CD4-positive, CD25-positive, alpha-beta regulatory T cell (primary cell): ENCODE measurements around the gene GLDN. TPM values are rescaled to one million over a fixed set of nuclear protein-coding genes. Genes with fewer than 3 reads are reported as not detected.

Source experiments
- ATAC-seq, 2 donors: fragments of 150-1000 bp; cut with Tn5 transposase; one replicate each; pipeline ENCODE4 v1.10.0; 2021; ENCODE audit warnings: low read depth in 2 of 2, moderate number of reproducible peaks in 2 of 2, moderate library complexity in 1 of 2
- DNase-seq, 3 donors: peaks; one replicate each; pipeline versions ENCODE4 v3.0.0 to v3.0.0-alpha.2; 2012 to 2022; ENCODE audit warnings: mixed read lengths in 1 of 3
- H3K27ac ChIP-seq: one replicate; pipeline ENCODE4 v1.7.0; 2013; ENCODE audit warnings: mild to moderate bottlenecking, low read length; ENCODE audit not compliant: insufficient read depth, poor library complexity, severe bottlenecking
- H3K27me3 ChIP-seq: one replicate; pipeline ENCODE4 v1.7.0; 2013; ENCODE audit warnings: low read length; ENCODE audit not compliant: control insufficient read depth, insufficient read depth
- H3K36me3 ChIP-seq: one replicate; pipeline ENCODE4 v1.7.0; 2013; ENCODE audit warnings: mild to moderate bottlenecking, low read length, moderate library complexity; ENCODE audit not compliant: control insufficient read depth, insufficient read depth
- H3K4me1 ChIP-seq: 2 replicates; pipeline ENCODE4 v1.7.0; 2013; ENCODE audit warnings: mild to moderate bottlenecking, low read length; ENCODE audit not compliant: insufficient read depth, control insufficient read depth, poor library complexity, severe bottlenecking
- H3K4me3 ChIP-seq: one replicate; pipeline ENCODE4 v1.7.0; 2013; ENCODE audit warnings: low read depth, mild to moderate bottlenecking, low read length, moderate library complexity
- H3K9me3 ChIP-seq, 2 experiments: 1 replicate in 1 of 2; 2 replicates in 1 of 2; pipeline ENCODE4 v1.7.0; 2013; ENCODE audit warnings: low read length in 2 of 2, mild to moderate bottlenecking in 1 of 2, moderate library complexity in 1 of 2; ENCODE audit not compliant: control insufficient read depth in 2 of 2
- H3K27ac Mint-ChIP-seq, 3 donors: one replicate each; pipeline ENCODE4 v1.8.0; 2020 to 2022; ENCODE audit warnings: mild to moderate bottlenecking in 3 of 3, mixed read lengths in 3 of 3, moderate library complexity in 2 of 3
- H3K27me3 Mint-ChIP-seq: one replicate; pipeline ENCODE4 v1.8.0; 2022; ENCODE audit warnings: mild to moderate bottlenecking, mixed read lengths
- H3K36me3 Mint-ChIP-seq: one replicate; pipeline ENCODE4 v1.8.0; 2020; ENCODE audit warnings: mixed read lengths
- H3K4me1 Mint-ChIP-seq, 4 donors: one replicate each; pipeline ENCODE4 v1.8.0; 2020 to 2022; ENCODE audit warnings: mixed read lengths in 4 of 4, mild to moderate bottlenecking in 1 of 4
- H3K4me3 Mint-ChIP-seq, 4 donors: one replicate each; pipeline ENCODE4 v1.8.0; 2020 to 2022; ENCODE audit warnings: mild to moderate bottlenecking in 4 of 4, mixed read lengths in 4 of 4, moderate library complexity in 3 of 4
- H3K9me3 Mint-ChIP-seq, 7 donors: one replicate each; pipeline ENCODE4 v1.8.0; 2020 to 2022; ENCODE audit warnings: mixed read lengths in 7 of 7, mild to moderate bottlenecking in 3 of 7, moderate library complexity in 2 of 7
- polyA plus RNA-seq, 4 donors: library from polyadenylated mRNA; unstranded; fragments of 300-500 nt; fragmentation: Illumina TruSeq; gene quantifications; one replicate each; pipeline ENCODE4 v1.2.3, GENCODE V29; 2021
- total RNA-seq: library from RNA; stranded (reverse); gene quantifications from one replicate; pipeline ENCODE4 v1.2.3, GENCODE V29; 2022

Gene GLDN
- total and polyA plus RNA-seq, 5 donors from 2014 or later = not detected

GRCh38 chr15:51375966-51376640, 34.6 kb downstream of the GLDN start:
- Mint-ChIP-seq H3K4me3 (no peak overlapping the region), H3K27me3 (peaks cover 5% of the 10 kb centered on the region), H3K36me3 (no peaks in the 10 kb centered on the region), H3K9me3 (peaks cover 0 to 2% (median 0%) of the 10 kb centered on the region in 7 donors), H3K27ac (no peak overlapping the region), H3K4me1 (no peaks in the 10 kb centered on the region)
- Histone ChIP-seq H3K4me1 (no peaks in the 10 kb centered on the region), H3K9me3 (no peaks in the 10 kb centered on the region), H3K4me3 (no peak overlapping the region), H3K27ac (no peak overlapping the region), H3K36me3 (no peaks in the 10 kb centered on the region), H3K27me3 (no peaks in the 10 kb centered on the region)
- DNase-seq = no peak
- no peak for ATAC-seq

- H3K4me1 ChIP-seq = no peaks in the 10 kb centered on the region
- Mint-ChIP-seq H3K9me3 (no peaks in the 10 kb centered on the region), H3K36me3 (no peaks in the 10 kb centered on the region), H3K27me3 (peaks cover 5% of the 10 kb centered on the region), H3K4me3 (no peak overlapping the region), H3K4me1 (no peaks in the 10 kb centered on the region), H3K27ac (no peak overlapping the region)
- ATAC-seq (no peak), DNase-seq (no peak)
- no peaks in the 10 kb centered on the region for H3K9me3 ChIP-seq
- no peaks in the 10 kb centered on the region for H3K27me3 ChIP-seq
- H3K27ac ChIP-seq = no peak overlapping the region
- no peak overlapping the region for H3K4me3 ChIP-seq
- no peaks in the 10 kb centered on the region for H3K36me3 ChIP-seq
Measured at GRCh38 chr15:51377038-51377786, 35.8 kb downstream of the GLDN start.

GRCh38 chr15:51378406-51378805, 37.0 kb downstream of the GLDN start:
- Mint-ChIP-seq H3K4me1 (no peaks in the 10 kb centered on the region), H3K27ac (no peak overlapping the region), H3K36me3 (no peaks in the 10 kb centered on the region), H3K9me3 (no peaks in the 10 kb centered on the region), H3K27me3 (peaks cover 5% of the 10 kb centered on the region), H3K4me3 (no peak overlapping the region)
- H3K27me3 ChIP-seq = no peaks in the 10 kb centered on the region
- H3K9me3 ChIP-seq = no peaks in the 10 kb centered on the region
- ATAC-seq = no peak
- H3K27ac ChIP-seq = no peak overlapping the region
- H3K36me3 ChIP-seq = no peaks in the 10 kb centered on the region
- H3K4me3 ChIP-seq = no peak overlapping the region
- no peak for DNase-seq
- H3K4me1 ChIP-seq = no peaks in the 10 kb centered on the region

GRCh38 chr15:51379390-51379789, 37.9 kb downstream of the GLDN start:
- Histone ChIP-seq H3K9me3 (no peaks in the 10 kb centered on the region), H3K4me3 (no peak overlapping the region), H3K4me1 (no peaks in the 10 kb centered on the region), H3K27me3 (no peaks in the 10 kb centered on the region), H3K36me3 (no peaks in the 10 kb centered on the region), H3K27ac (no peak overlapping the region)
- Mint-ChIP-seq H3K9me3 (no peaks in the 10 kb centered on the region), H3K4me3 (no peak overlapping the region), H3K27ac (no peak overlapping the region), H3K4me1 (no peaks in the 10 kb centered on the region), H3K36me3 (no peaks in the 10 kb centered on the region), H3K27me3 (peaks cover 5% of the 10 kb centered on the region)
- ATAC-seq = no peak
- no peak for DNase-seq

- no peaks in the 10 kb centered on the region for H3K9me3 Mint-ChIP-seq
- H3K4me3 Mint-ChIP-seq = no peak overlapping the region
- DNase-seq (peak in 1 of 3 donors; percentile 51), ATAC-seq (no peak)
- Histone ChIP-seq H3K4me1 (no peaks in the 10 kb centered on the region), H3K4me3 (no peak overlapping the region), H3K36me3 (no peaks in the 10 kb centered on the region), H3K27ac (no peak overlapping the region), H3K27me3 (no peaks in the 10 kb centered on the region), H3K9me3 (no peaks in the 10 kb centered on the region)
- H3K27me3 Mint-ChIP-seq = peaks cover 5% of the 10 kb centered on the region
- no peaks in the 10 kb centered on the region for H3K4me1 Mint-ChIP-seq
- no peak overlapping the region for H3K27ac Mint-ChIP-seq
- H3K36me3 Mint-ChIP-seq = no peaks in the 10 kb centered on the region
Measured at GRCh38 chr15:51380999-51381806, 39.7 kb downstream of the GLDN start.

- no peak overlapping the region for H3K27ac Mint-ChIP-seq
- peaks cover 5% of the 10 kb centered on the region for H3K27me3 Mint-ChIP-seq
- no peak for ATAC-seq
- H3K4me3 Mint-ChIP-seq = no peak overlapping the region
- H3K4me1 ChIP-seq = no peaks in the 10 kb centered on the region
- H3K27ac ChIP-seq = no peak overlapping the region
- H3K36me3 Mint-ChIP-seq = no peaks in the 10 kb centered on the region
- H3K4me1 Mint-ChIP-seq = no peaks in the 10 kb centered on the region
- H3K36me3 ChIP-seq = no peaks in the 10 kb centered on the region
- H3K27me3 ChIP-seq = no peaks in the 10 kb centered on the region
- no peak overlapping the region for H3K4me3 ChIP-seq
- peaks cover 0 to 1% (median 0%) of the 10 kb centered on the region in 7 donors for H3K9me3 Mint-ChIP-seq
- DNase-seq = peak in 1 of 3 donors; percentile 15
- no peaks in the 10 kb centered on the region for H3K9me3 ChIP-seq
Measured at GRCh38 chr15:51382787-51383186, 41.3 kb downstream of the GLDN start.

- no peaks in the 10 kb centered on the region for H3K9me3 ChIP-seq
- no peak overlapping the region for H3K27ac ChIP-seq
- no peak overlapping the region for H3K4me3 ChIP-seq
- Mint-ChIP-seq H3K4me1 (no peaks in the 10 kb centered on the region), H3K36me3 (no peaks in the 10 kb centered on the region), H3K9me3 (peaks cover 0 to 1% (median 0%) of the 10 kb centered on the region in 7 donors), H3K4me3 (no peak overlapping the region), H3K27me3 (no peaks in the 10 kb centered on the region), H3K27ac (no peak overlapping the region)
- H3K27me3 ChIP-seq = no peaks in the 10 kb centered on the region
- DNase-seq = no peak
- H3K36me3 ChIP-seq = no peaks in the 10 kb centered on the region
- ATAC-seq = no peak
- no peaks in the 10 kb centered on the region for H3K4me1 ChIP-seq
Measured at GRCh38 chr15:51386029-51386428, 44.6 kb downstream of the GLDN start.
